Heart right ventricle (tissue), 16 donors: ENCODE data around the gene F8A1. TPM values are rescaled to one million over a fixed set of nuclear protein-coding genes. Genes with fewer than 3 reads are reported as not detected.
"Not testable (repeated sequence)": the region's sequence is repeated elsewhere in the genome, so short reads cannot be mapped to it uniquely, and the experiment has no call there.

ENCODE experiments used
- ATAC-seq, 8 donors: fragments of 200-7000 bp; cut with Tn5 transposase; one replicate each; pipeline ENCODE4 v1.9.1; 2020; ENCODE audit warnings: mild to moderate bottlenecking in 8 of 8, moderate library complexity in 8 of 8, moderate number of reproducible peaks in 1 of 8
- DNase-seq, 2 donors: peaks; one replicate each; pipeline ENCODE4 v3.0.0-alpha.2; 2020
- H3K27ac ChIP-seq, 10 donors: fragments of 200-600 bp; sonication (generic) in 2 of 10; one replicate each; pipeline versions ENCODE4 v1.5.0 to v1.8.0; 2020 to 2022; ENCODE audit warnings: mild to moderate bottlenecking in 3 of 10
- H3K27me3 ChIP-seq, 7 donors: fragments of 200-600 bp; one replicate each; pipeline ENCODE4 v1.8.0; 2021 to 2022; ENCODE audit warnings: mild to moderate bottlenecking in 2 of 7
- H3K36me3 ChIP-seq, 9 donors: fragments of 200-600 bp; sonication (generic) in 1 of 9; one replicate each; pipeline versions ENCODE4 v1.5.0 to v1.8.0; 2020 to 2022; ENCODE audit warnings: mild to moderate bottlenecking in 2 of 9
- H3K4me1 ChIP-seq, 9 donors: fragments of 200-600 bp; sonication (generic) in 1 of 9; one replicate each; pipeline versions ENCODE4 v1.5.0 to v1.8.0; 2020 to 2022; ENCODE audit warnings: mild to moderate bottlenecking in 4 of 9
- H3K4me3 ChIP-seq, 10 donors: fragments of 200-600 bp; sonication (generic) in 2 of 10; one replicate each; pipeline versions ENCODE4 v1.5.0 to v1.8.0; 2020 to 2022; ENCODE audit warnings: mild to moderate bottlenecking in 7 of 10, moderate library complexity in 2 of 10
- H3K9me3 ChIP-seq, 11 donors: fragments of 200-600 bp in 10 of 11; sonication (generic) in 2 of 11; one replicate each; pipeline versions ENCODE4 v1.5.0 to v1.8.0; 2013 to 2022; ENCODE audit warnings: mild to moderate bottlenecking in 2 of 11, control low read depth in 1 of 11, moderate library complexity in 1 of 11
- CTCF ChIP-seq, 9 donors: fragments of 200-600 bp; sonication (generic) in 2 of 9; IDR thresholded peaks; one replicate each; pipeline versions ENCODE4 v1.5.0 to v1.8.0; 2021 to 2022; ENCODE audit warnings: antibody characterized with exemption in 9 of 9, mild to moderate bottlenecking in 5 of 9, moderate library complexity in 1 of 9
- WGBS, 2 donors: extraction: QIAGEN DNeasy Blood & Tissue Kit; methylation state at CpG; one replicate each; pipeline ENCODE4 v1.1.7; 2013; ENCODE audit warnings: inconsistent platforms in 1 of 2; 5-methylcytosine and 5-hydroxymethylcytosine counted together
- intact Hi-C, 10 donors: fragments of 100-400 bp; cut with DNase I; formaldehyde crosslinking; loops; one replicate each; pipeline versions ENCODE4 v1.11.1 to v1.14.2; 2022
- polyA plus RNA-seq, 2 donors: library from polyadenylated mRNA; stranded (reverse); fragments of 200-250 nt; gene quantifications; one replicate each; pipeline ENCODE4 v1.2.3, GENCODE V29; 2013
- total RNA-seq, 10 donors: library from RNA; stranded (reverse); fragmentation: NEBNext Ultra II Directional in 3 of 10; extraction: Animal tissue kit (Norgen Biotek cat#: 25700) in 3 of 10; gene quantifications; one replicate each; pipeline versions ENCODE4 v1.2.1 to v1.2.4, GENCODE V29; 2021 to 2023
- donor health status: Arrhythmogenic right ventricular cardiomyopathy.
- donor health status: ischemic (EF 13 %, LVEDD 7.1; RV severe dilation, severe dysfunction).
- donor health status: healthy with polysubstance abuse.
- donor health status: DM: no; HTN: yes; CAD: no.
- donor health status: DM: no; HTN: no; CAD: no.
- donor health status: ischemic (EF 25% LVEDD 6.9; RV normal size, moderate dysfunction).
- donor health status: ischemic (EF 25% LVEDD 5.7; RV mildly dilated, moderate dysfunction).
- donor health status: healthy.
- donor health status: DM: yes; HTN: yes; CAD: no.
- donor health status: Ischemic cardiomyopathy.
- donor health status: ischemic (EF 35%, LVEDD 5.7; RV mildly dilated, moderate dysfunction).
- donor health status: nonischemic (EF 11% LVEDD 7.7; RV severe dilation, severe dysfunction).
- donor health status: DM: yes; HTN: yes; CAD: no.
- donor health status: PGD.
- donor health status: ischemic (EF 29% LVEDD 5.4; RV normal size, mild dysfunction).
- donor health status: nonischemic (EF 23%, LVEDD 6.1; RV moderate dilation, normal function).

The F8A1 gene
- total and polyA plus RNA-seq, 12 donors, result 13.9 to 41.5 (median 26.9) TPM

GRCh38 chrX:154892296-154892695 lies 6.1 kb downstream of the F8A1 start:
- H3K4me3 ChIP-seq, result no peak overlapping the region
- DNase-seq (no peak), ATAC-seq (no peak)
- 77 to 79% methylated on average over 1 of the region's 1 CpG for WGBS, 2 donors
- peaks cover 0 to 30% (median 0%) of the 10 kb centered on the region in 9 donors for H3K36me3 ChIP-seq
- H3K27me3 ChIP-seq, result no peaks in the 10 kb centered on the region
- no peak overlapping the region for H3K27ac ChIP-seq
- no peaks in the 10 kb centered on the region for H3K4me1 ChIP-seq
- H3K9me3 ChIP-seq, result no peaks in the 10 kb centered on the region
- no peak for TF ChIP-seq CTCF (IDR thresholded peaks at IDR 0.05)
- intact Hi-C loops, result loop anchor here in 1 of 10 donors (10.0 kb wide), 1 partner anchor 163 kb away; no protein-coding TSS in a partner anchor

- intact Hi-C loops, result loop anchor here in 1 of 10 donors (10.0 kb wide), 1 partner anchor 46 kb away; no protein-coding TSS in a partner anchor
- TF ChIP-seq CTCF (IDR thresholded peaks at IDR 0.05), result no peak
- no peak for DNase-seq
- ATAC-seq, result no peak
- Histone ChIP-seq H3K36me3 (peaks cover 0 to 59% (median 0%) of the 10 kb centered on the region in 9 donors), H3K4me1 (no peaks in the 10 kb centered on the region), H3K4me3 (no peak overlapping the region), H3K27ac (no peak overlapping the region), H3K9me3 (no peaks in the 10 kb centered on the region), H3K27me3 (no peaks in the 10 kb centered on the region)
- WGBS, 2 donors, result 96 to 98% methylated on average over 8 of the region's 8 CpGs
Observed at GRCh38 chrX:154900323-154900722, 14.2 kb downstream of the F8A1 start.

- TF ChIP-seq CTCF (IDR thresholded peaks at IDR 0.05), result no peak
- no peak overlapping the region for H3K4me3 ChIP-seq
- no peaks in the 10 kb centered on the region for H3K27me3 ChIP-seq
- intact Hi-C loops, result loop anchor here in 1 of 10 donors (10.0 kb wide), 1 partner anchor 48 kb away; no protein-coding TSS in a partner anchor
- H3K4me1 ChIP-seq, result no peaks in the 10 kb centered on the region
- no peak overlapping the region for H3K27ac ChIP-seq
- no peak for ATAC-seq
- no peaks in the 10 kb centered on the region for H3K9me3 ChIP-seq
- no peak for DNase-seq
- 92 to 100% methylated on average over 1 of the region's 1 CpG for WGBS, 2 donors
- peaks cover 0 to 46% (median 0%) of the 10 kb centered on the region in 9 donors for H3K36me3 ChIP-seq
Observed at GRCh38 chrX:154902408-154902807, 16.3 kb downstream of the F8A1 start.

DNA sequence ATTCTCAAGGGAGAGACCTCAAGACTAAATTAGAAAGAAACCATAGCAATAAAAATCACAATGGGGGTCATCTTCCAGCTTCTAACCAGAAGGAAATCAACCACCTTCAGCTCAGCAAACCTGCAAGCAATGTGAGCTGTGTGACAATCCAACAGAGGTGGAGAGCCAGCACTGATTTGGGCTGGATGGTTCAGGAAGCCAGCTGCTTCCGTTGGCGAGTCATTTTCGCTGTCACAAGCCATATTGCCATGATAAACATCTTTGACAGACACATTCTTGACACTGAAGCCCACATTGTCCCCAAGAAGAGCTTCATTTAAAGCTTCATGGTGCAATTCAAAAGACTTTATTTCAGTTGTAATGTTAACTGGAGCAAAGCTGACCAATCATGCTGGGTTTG lies 22.7 kb downstream of the F8A1 start:
- Histone ChIP-seq H3K4me1 (no peaks in the 10 kb centered on the region), H3K36me3 (peaks cover 0 to 9% (median 0%) of the 10 kb centered on the region in 9 donors), H3K9me3 (peaks cover 0 to 18% (median 5%) of the 10 kb centered on the region in 11 donors), H3K27ac (no peak overlapping the region), H3K27me3 (no peaks in the 10 kb centered on the region), H3K4me3 (no peak overlapping the region)
- DNase-seq (no peak), ATAC-seq (no peak)
- 65 to 66% methylated on average over 3 of the region's 3 CpGs for WGBS, 2 donors
- no peak for TF ChIP-seq CTCF (IDR thresholded peaks at IDR 0.05)
- intact Hi-C loops, result loop anchor here in 1 of 10 donors (10.0 kb wide), 1 partner anchor 54 kb away; no protein-coding TSS in a partner anchor

GRCh38 chrX:154910048-154910447 lies 23.9 kb downstream of the F8A1 start:
- H3K36me3 ChIP-seq, H3K27me3 ChIP-seq, intact Hi-C loops, H3K4me3 ChIP-seq, H3K27ac ChIP-seq, DNase-seq, H3K4me1 ChIP-seq, ATAC-seq: not testable (repeated sequence)
- H3K9me3 ChIP-seq, result peaks cover 0 to 21% (median 5%) of the 10 kb centered on the region in 11 donors
- 93 to 100% methylated on average over 4 of the region's 4 CpGs for WGBS, 2 donors

DNA sequence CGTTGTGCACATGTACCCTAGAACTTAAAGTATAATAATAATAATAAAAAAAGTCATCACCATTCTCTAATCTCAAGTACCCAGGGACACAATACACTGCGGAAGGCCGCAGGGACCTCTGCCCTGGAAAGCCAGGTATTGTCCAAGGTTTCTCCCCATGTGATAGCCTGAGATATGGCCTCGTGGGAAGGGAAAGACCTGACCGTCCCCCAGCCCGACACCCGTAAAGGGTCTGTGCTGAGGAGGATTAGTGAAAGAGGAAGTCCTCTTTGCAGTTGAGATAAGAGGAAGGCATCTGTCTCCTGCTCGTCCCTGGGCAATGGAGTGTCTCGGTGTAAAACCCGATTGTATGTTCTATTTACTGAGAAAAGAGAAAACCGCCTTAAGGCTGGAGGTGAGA lies 24.4 kb downstream of the F8A1 start:
- 74 to 86% methylated on average over 11 of the region's 11 CpGs for WGBS, 2 donors
- ATAC-seq, H3K36me3 ChIP-seq, intact Hi-C loops, H3K27ac ChIP-seq, DNase-seq, H3K4me3 ChIP-seq, H3K27me3 ChIP-seq, H3K4me1 ChIP-seq: not testable (repeated sequence)
- H3K9me3 ChIP-seq, result peaks cover 0 to 23% (median 5%) of the 10 kb centered on the region in 11 donors
